Colonic mucosa (tissue), 4 donors: ENCODE measurements around the gene NUAK1. TPM values are rescaled to one million over a fixed set of nuclear protein-coding genes. Genes with fewer than 3 reads are reported as not detected.

Source experiments
- DNase-seq: peaks from one replicate; pipeline ENCODE4 v3.0.0-alpha.2; 2020
- H3K27ac ChIP-seq: fragments of 200-600 bp; one replicate; pipeline ENCODE4 v1.8.0; 2021
- H3K27me3 ChIP-seq: fragments of 200-600 bp; one replicate; pipeline ENCODE4 v1.8.0; 2021
- H3K36me3 ChIP-seq: fragments of 200-600 bp; one replicate; pipeline ENCODE4 v1.8.0; 2021
- H3K4me1 ChIP-seq: fragments of 200-600 bp; one replicate; pipeline ENCODE4 v1.8.0; 2021; ENCODE audit warnings: mild to moderate bottlenecking
- H3K4me3 ChIP-seq: fragments of 200-600 bp; one replicate; pipeline ENCODE4 v1.8.0; 2021
- H3K9ac ChIP-seq, 2 donors: one replicate each; pipeline ENCODE4 v1.7.0; 2013; ENCODE audit warnings: control low read depth in 2 of 2, low read depth in 2 of 2, low read length in 2 of 2
- H3K9me3 ChIP-seq: fragments of 200-600 bp; one replicate; pipeline ENCODE4 v1.8.0; 2021
- intact Hi-C: fragments of 100-400 bp; cut with DNase I; formaldehyde crosslinking; loops from one replicate; pipeline ENCODE4 v1.14.1; 2022
- total RNA-seq, 2 donors: library from RNA; stranded (reverse); fragmentation: NEBNext Ultra II Directional in 1 of 2; extraction: Animal tissue kit (Norgen Biotek cat#: 25700) in 1 of 2; gene quantifications; one replicate each; pipeline ENCODE4 v1.2.1, GENCODE V29; 2021
- TF ChIP-seq, protein P1 (sequence below): fragments of 200-600 bp; IDR thresholded peaks from one replicate; pipeline ENCODE4 v1.8.0; 2022; ENCODE audit warnings: antibody characterized with exemption, mild to moderate bottlenecking
- donor health status: healthy.
- donor health status: DM: no; HTN: no; CAD: no.
- donor health status: DM: no; HTN: no; CAD: no.

NUAK1 gene
- total RNA-seq, 2 donors from 2014 or later: 2.2 to 3.7 TPM

DNA sequence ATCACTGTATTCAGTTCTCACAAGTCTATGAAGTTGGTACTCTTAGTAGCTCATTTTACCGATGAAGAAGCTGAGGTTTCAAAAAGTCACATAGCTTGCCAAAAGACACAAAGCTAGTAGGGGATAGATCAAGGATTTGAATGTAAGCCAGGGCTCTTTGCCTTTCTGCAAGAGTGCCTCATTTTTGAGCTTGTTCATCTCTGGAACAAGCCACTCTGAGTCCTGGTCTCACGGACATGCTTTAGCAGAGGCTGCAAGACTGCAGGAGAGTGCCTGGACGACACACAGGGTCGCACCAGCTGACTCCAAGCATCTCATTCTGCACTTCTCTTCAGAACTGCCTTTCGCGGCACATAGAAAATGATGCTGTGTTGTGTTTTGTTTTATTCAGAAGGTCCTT lies 3.7 kb downstream of the NUAK1 start:
- Histone ChIP-seq H3K9me3 (no peaks in the 10 kb centered on the region), H3K27me3 (peaks cover 11% of the 10 kb centered on the region), H3K4me1 (no peaks in the 10 kb centered on the region), H3K4me3 (no peak overlapping the region), H3K36me3 (no peaks in the 10 kb centered on the region), H3K9ac (no peak overlapping the region), H3K27ac (no peak overlapping the region)
- TF ChIP-seq, protein P1, sequence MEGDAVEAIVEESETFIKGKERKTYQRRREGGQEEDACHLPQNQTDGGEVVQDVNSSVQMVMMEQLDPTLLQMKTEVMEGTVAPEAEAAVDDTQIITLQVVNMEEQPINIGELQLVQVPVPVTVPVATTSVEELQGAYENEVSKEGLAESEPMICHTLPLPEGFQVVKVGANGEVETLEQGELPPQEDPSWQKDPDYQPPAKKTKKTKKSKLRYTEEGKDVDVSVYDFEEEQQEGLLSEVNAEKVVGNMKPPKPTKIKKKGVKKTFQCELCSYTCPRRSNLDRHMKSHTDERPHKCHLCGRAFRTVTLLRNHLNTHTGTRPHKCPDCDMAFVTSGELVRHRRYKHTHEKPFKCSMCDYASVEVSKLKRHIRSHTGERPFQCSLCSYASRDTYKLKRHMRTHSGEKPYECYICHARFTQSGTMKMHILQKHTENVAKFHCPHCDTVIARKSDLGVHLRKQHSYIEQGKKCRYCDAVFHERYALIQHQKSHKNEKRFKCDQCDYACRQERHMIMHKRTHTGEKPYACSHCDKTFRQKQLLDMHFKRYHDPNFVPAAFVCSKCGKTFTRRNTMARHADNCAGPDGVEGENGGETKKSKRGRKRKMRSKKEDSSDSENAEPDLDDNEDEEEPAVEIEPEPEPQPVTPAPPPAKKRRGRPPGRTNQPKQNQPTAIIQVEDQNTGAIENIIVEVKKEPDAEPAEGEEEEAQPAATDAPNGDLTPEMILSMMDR: no peak
- intact Hi-C loops: loop anchor here (5.0 kb wide), 3 partner anchors 103 to 713 kb away; no protein-coding TSS in a partner anchor
- no peak for DNase-seq

DNA sequence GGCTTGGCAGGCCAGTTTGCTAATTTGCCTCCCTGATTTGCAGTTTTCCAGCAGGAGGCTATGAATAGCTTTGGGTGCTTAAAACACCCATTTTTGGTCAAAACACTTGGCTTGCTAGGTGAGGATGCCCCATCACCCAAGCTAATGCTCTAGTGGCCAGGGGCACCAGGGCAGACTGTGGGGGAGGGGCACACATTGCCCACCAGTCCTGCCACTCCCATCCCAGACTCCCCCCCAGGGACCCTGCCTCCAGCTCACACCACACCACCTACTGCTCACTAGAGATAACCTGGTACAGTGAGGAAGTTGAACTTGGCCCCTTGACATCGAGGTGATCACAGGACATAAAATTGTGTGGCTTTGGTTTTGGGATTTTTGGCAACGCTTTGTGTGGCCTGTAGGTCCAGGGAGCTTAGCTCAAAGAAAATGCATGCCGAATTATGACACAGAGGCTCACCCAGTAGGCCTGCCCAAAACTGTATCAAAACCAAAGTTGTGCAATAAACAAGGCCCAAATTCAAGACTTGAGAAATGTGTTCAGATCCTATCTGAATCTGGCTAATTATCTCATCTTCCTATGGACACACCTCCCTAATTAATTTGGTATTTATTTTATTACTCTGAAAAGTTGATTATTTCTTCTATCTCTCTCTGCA lies 4.3 kb downstream of the NUAK1 start:
- Histone ChIP-seq H3K4me1 (no peaks in the 10 kb centered on the region), H3K4me3 (no peak overlapping the region), H3K9ac (no peak overlapping the region), H3K27ac (no peak overlapping the region), H3K36me3 (no peaks in the 10 kb centered on the region), H3K9me3 (no peaks in the 10 kb centered on the region), H3K27me3 (peaks cover 8% of the 10 kb centered on the region)
- no peak for DNase-seq
- intact Hi-C loops: no loop called here
- TF ChIP-seq, protein P1: no peak

DNA sequence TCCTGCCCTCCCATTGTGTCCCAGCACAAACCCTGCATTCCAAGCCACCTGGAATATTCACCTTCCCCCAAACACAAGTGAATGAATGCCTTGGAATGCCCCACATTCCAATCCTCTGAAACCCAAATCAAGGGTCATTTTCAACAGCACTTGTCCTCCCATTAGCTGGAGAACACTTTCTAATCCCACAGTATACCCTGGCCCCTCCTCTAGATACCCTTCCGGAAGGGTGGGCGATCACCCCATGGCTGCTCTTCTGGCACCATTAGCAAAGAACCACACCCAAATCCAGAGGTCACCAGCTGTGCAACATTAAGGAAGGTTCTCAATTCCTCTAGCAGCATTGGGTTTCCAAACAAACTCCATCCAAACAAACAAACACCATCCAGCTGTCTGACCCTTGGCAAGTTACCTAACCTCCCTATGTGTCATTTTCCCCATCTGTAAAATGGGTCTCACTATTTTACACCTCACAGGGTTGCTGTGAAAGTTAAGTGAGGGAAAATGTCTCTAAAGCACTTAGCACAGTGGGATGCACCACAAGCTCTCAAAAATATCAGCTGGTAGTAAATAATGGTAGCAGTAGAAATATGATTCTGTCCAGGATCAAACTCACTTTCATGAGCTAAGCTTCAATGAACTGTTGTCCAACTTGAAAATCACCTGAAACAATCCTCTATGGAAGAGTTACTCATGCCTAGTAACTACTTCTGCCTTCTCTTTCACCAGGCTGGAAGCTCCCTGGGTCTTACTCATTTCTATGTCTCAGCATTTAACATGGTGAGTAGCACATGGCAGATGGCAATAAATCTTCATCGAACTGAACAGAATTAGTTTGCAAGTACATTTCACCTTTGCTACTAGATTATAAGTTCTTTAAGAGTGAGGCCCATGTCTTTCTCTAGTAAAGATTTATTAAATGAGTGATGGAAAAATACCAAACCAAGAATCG lies 5.3 kb downstream of the NUAK1 start:
- Histone ChIP-seq H3K36me3 (no peaks in the 10 kb centered on the region), H3K27me3 (peaks cover 2% of the 10 kb centered on the region), H3K4me1 (no peaks in the 10 kb centered on the region), H3K9ac (no peak overlapping the region), H3K27ac (no peak overlapping the region), H3K4me3 (no peak overlapping the region), H3K9me3 (no peaks in the 10 kb centered on the region)
- TF ChIP-seq, protein P1: no peak
- intact Hi-C loops: no loop called here
- no peak for DNase-seq

DNA sequence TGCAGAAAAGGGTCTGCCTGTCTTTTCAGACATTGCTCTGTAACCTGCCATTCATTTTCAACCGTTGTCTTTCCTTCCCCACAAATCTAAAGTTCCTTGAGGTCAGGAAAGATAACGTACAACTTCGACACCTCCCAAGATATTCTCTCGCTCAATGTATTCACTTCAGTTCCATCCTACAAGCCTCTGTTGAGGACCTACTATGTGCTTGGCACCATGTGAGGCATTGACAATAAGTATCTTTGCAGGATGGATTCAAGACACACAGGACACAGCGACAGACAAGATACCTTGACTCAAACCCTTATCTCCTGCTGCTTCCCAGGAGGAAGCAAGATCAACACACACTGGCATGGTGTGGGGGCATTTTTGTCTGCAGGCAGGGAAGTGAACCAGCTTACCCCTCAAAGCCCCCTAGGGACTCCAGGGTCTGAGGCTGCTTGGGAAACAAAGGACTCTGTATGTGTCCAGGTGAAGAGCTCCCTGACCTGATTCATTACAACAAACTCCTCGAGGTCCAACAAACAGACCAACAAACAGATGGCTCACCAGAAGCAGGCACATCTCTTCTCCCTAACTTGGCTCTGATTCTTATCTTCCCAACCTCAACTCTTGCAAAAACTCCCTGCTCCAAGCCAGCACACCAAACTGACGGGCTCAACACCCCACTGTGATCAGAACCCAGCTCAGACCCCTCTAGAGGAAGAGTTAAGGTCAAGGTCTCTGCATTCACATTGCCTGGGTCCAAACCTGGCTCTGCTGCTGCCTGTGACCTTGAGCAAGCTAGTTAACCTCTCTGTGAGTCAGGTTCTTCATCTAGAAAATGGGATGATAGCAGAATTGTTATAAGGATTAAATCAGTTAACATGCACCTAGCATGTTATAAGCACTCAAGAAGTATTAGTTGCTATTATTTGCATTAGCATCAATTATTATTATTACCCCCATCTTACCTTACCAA lies 6.3 kb downstream of the NUAK1 start:
- DNase-seq: no peak
- intact Hi-C loops: no loop called here
- no peaks in the 10 kb centered on the region for H3K27me3 ChIP-seq
- no peak overlapping the region for H3K4me3 ChIP-seq
- no peaks in the 10 kb centered on the region for H3K9me3 ChIP-seq
- no peaks in the 10 kb centered on the region for H3K4me1 ChIP-seq
- TF ChIP-seq, protein P1: no peak
- H3K36me3 ChIP-seq: no peaks in the 10 kb centered on the region
- H3K27ac ChIP-seq: no peak overlapping the region
- no peak overlapping the region for H3K9ac ChIP-seq

DNA sequence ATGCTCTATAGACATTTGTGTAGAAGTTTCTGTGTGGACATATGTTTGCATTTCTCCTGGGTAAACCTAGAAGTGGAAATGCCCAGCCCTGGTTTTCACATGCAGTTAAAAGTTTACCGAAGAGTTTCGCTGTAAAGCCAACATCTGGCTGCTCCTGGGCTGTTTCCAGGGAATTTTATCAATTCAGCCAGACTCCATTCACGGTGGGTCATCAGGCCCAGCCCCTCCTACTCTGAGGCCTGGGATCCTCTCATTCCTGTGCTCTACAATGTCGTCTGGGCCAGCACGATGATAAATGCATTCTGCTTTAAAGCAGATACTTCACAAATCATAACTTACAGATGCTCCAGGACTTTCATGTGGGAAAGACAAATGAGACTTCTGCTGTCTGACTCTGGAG lies 7.1 kb downstream of the NUAK1 start:
- Histone ChIP-seq H3K4me3 (no peak overlapping the region), H3K27me3 (no peaks in the 10 kb centered on the region), H3K9me3 (no peaks in the 10 kb centered on the region), H3K36me3 (no peaks in the 10 kb centered on the region), H3K4me1 (no peaks in the 10 kb centered on the region), H3K9ac (no peak overlapping the region), H3K27ac (no peak overlapping the region)
- intact Hi-C loops: no loop called here
- TF ChIP-seq, protein P1: no peak
- DNase-seq: no peak
